Gastrocnemius medialis (tissue), 4 donors: Measurements from ENCODE around the gene EIF4E2. TPM values are rescaled to one million over a fixed set of nuclear protein-coding genes. Genes with fewer than 3 reads are reported as not detected.
A peak's percentile ranks its signal among the peaks of the same experiment; 100 is the strongest.

Experiments used
- ATAC-seq, 2 donors: fragments of 150-250 bp; one replicate each; pipeline ENCODE4 v1.9.1; 2016
- DNase-seq, 2 donors: peaks; one replicate each; pipeline ENCODE4 v3.0.0-alpha.2; 2019
- H3K27ac ChIP-seq, 4 donors: fragments of 200-600 bp; sonication (generic); 1 replicate in 1 of 4; 2 replicates in 3 of 4; pipeline ENCODE4 v1.5.1; 2016 to 2018; ENCODE audit warnings: mild to moderate bottlenecking in 2 of 4, moderate library complexity in 1 of 4
- H3K27me3 ChIP-seq, 3 donors: fragments of 200-600 bp; sonication (generic) in 2 of 3; 1 replicate in 1 of 3; 2 replicates in 2 of 3; pipeline versions ENCODE4 v1.5.1 to v1.6.0; 2016 to 2019; ENCODE audit warnings: mild to moderate bottlenecking in 1 of 3, moderate library complexity in 1 of 3
- H3K36me3 ChIP-seq, 2 donors: fragments of 200-600 bp; sonication (generic) in 1 of 2; one replicate each; pipeline ENCODE4 v1.5.1; 2017 to 2018
- H3K4me1 ChIP-seq, 2 donors: fragments of 200-600 bp; sonication (generic) in 1 of 2; one replicate each; pipeline ENCODE4 v1.5.1; 2016 to 2017; ENCODE audit warnings: mild to moderate bottlenecking in 2 of 2
- H3K4me3 ChIP-seq, 4 donors: fragments of 200-600 bp; sonication (generic) in 3 of 4; 1 replicate in 1 of 4; 2 replicates in 3 of 4; pipeline ENCODE4 v1.5.1; 2016 to 2019; ENCODE audit warnings: mild to moderate bottlenecking in 2 of 4
- H3K9me3 ChIP-seq, 3 donors: fragments of 200-600 bp; sonication (generic) in 2 of 3; 1 replicate in 1 of 3; 2 replicates in 2 of 3; pipeline ENCODE4 v1.5.1; 2016 to 2019
- CTCF ChIP-seq, 5 experiments: fragments of 450-650 bp in 3 of 5; fragments of 200-600 bp in 2 of 5; sonication (generic) in 2 of 5; IDR thresholded peaks in 4 of 5; conservative IDR thresholded peaks in 1 of 5; 1 replicate in 4 of 5; 2 replicates in 1 of 5; pipeline ENCODE4 v1.5.1; 2016 to 2019; ENCODE audit warnings: antibody characterized with exemption in 5 of 5, mild to moderate bottlenecking in 3 of 5, moderate library complexity in 3 of 5
- POLR2A ChIP-seq, 2 donors: fragments of 450-650 bp; IDR thresholded peaks; one replicate each; pipeline ENCODE4 v1.6.1; 2017; ENCODE audit warnings: antibody characterized with exemption in 2 of 2, mild to moderate bottlenecking in 2 of 2, moderate library complexity in 2 of 2
- in situ Hi-C, 4 donors: fragments of 200-750 bp; cut with MboI; loops; one replicate each; pipeline versions ENCODE4 v1.15.0 to v1.8.0; 2017; ENCODE audit warnings: low sequenced_read_pairs in 4 of 4
- intact Hi-C: fragments of 100-400 bp; cut with DNase I; formaldehyde crosslinking; loops from one replicate; pipeline ENCODE4 v1.15.1; 2023; ENCODE audit warnings: low total_unique reads
- total RNA-seq, 4 donors: library from RNA; depleted of rRNA; stranded (reverse); fragments of >200 nt; gene quantifications; one replicate each; pipeline versions ENCODE4 v1.1.0 to v1.2.3, GENCODE V29; 2016

EIF4E2 gene
- total RNA-seq, 4 donors from 2014 or later, result 57.9 to 111 (median 71.2) TPM

DNA sequence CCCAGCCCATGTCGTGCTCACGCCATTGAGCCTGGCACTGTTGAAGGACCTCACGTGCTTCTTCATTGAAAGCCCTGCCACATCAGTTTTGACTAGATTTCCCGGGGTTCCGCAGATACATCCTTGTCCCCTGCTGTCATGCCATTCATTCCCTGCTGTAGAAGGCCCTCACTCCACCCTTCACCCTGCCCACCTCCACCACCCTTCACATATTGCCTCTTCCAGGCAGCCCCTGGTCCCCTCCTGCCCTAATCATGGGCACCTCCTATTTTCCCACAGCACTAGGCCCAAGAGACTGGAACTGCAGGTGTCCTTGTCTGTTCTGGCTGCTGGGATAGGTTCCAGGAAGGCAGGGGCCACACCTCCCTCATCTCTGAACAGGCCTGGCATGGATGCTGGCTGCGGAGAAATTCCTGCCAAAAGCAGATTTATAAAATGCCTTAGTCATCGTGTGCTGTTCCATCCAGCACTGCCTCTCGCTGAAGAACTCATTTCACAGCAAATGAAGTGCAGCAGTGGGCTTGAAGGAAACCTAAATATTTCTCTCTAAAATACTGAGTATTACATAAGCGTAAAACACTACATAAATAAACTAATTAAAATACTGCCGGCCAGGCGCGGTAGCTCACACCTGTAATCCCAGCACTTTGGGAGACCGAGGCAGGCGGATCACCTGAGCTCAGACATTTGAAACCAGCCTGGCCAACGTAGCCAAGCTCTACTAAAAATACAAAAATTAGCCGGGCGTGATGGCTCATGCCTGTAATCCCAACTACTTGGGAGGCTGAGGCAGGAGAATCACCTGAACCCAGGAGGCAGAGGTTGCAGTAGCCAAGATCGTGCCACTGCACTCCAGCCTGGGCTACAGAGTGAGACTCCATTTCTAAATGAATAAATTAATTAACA is 38.4 kb downstream of the EIF4E2 start:
- ATAC-seq (peak; percentile 35 to 42), DNase-seq (peak; percentile 69 to 74)
- Histone ChIP-seq H3K4me3 (no peak overlapping the region), H3K27me3 (no peaks in the 10 kb centered on the region), H3K9me3 (no peaks in the 10 kb centered on the region), H3K4me1 (peaks cover 27 to 42% of the 10 kb centered on the region in 2 donors), H3K27ac (peak overlapping the region; percentile 62 to 82 (median 75)), H3K36me3 (no peaks in the 10 kb centered on the region)
- in situ Hi-C loops, result no loop called here
- TF ChIP-seq POLR2A (IDR thresholded peaks at IDR 0.05), result no peak
- no peak for TF ChIP-seq CTCF (IDR thresholded peaks at IDR 0.05 in 4 of 5, conservative IDR thresholded peaks at IDR 0.05 in 1 of 5)
- intact Hi-C loops, result loop anchor here (2.0 kb wide), 1 partner anchor 14 kb away; no protein-coding TSS in a partner anchor

DNA sequence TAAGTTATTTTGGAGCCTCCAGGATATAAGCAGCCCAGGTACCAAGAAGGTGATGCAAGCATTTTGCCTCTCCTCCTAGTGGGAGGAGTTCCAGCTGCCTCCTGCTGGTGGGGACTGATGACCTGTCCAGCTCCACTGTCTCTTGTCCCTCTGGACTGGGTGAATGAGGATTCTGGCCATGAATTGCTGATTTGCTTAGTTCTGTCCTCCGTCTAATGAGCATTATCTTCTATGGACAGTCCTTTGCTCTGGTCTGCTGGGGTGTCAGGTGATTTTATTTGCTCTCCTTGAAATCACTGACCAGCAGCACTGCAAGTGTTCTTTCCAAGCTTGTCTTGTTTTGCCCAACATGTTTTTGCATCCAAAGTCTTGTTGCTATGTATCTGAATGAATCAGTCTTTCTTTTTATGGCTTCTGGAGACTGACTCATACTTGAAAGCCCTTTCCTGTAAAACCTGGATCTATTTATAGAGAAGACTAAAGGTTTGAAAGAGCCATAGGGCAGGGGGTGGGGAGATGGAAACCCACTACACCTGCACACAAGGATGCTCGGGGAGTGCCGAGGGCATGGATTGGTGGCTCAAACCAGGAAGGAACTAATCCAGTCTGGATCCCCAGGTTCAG is 42.4 kb downstream of the EIF4E2 start:
- peak in 1 of 2 donors; percentile 16 for TF ChIP-seq POLR2A (IDR thresholded peaks at IDR 0.05)
- peak in 2 of 5 experiments; percentile 23 to 31 for TF ChIP-seq CTCF (IDR thresholded peaks at IDR 0.05 in 4 of 5, conservative IDR thresholded peaks at IDR 0.05 in 1 of 5)
- in situ Hi-C loops, result no loop called here
- peak; percentile 90 to 93 for ATAC-seq

GRCh38 chr2:232593982-232594381 is 43.5 kb downstream of the EIF4E2 start:
- in situ Hi-C loops, result no loop called here
- DNase-seq (no peak), ATAC-seq (no peak)
- H3K4me3 ChIP-seq, result no peak overlapping the region
- no peaks in the 10 kb centered on the region for H3K9me3 ChIP-seq
- H3K27me3 ChIP-seq, result no peaks in the 10 kb centered on the region
- H3K27ac ChIP-seq, result peak overlapping the region in 3 of 4 donors; percentile 89 to 96 (median 95)
- peaks cover 21 to 40% of the 10 kb centered on the region in 2 donors for H3K4me1 ChIP-seq
- TF ChIP-seq CTCF (IDR thresholded peaks at IDR 0.05 in 4 of 5, conservative IDR thresholded peaks at IDR 0.05 in 1 of 5) (no peak), POLR2A (IDR thresholded peaks at IDR 0.05) (no peak)
- H3K36me3 ChIP-seq, result no peaks in the 10 kb centered on the region
- intact Hi-C loops, result no loop called here

More for the DNA sequence above, 42.4 kb downstream of the EIF4E2 start:
- Histone ChIP-seq H3K9me3 (no peaks in the 10 kb centered on the region), H3K36me3 (no peaks in the 10 kb centered on the region), H3K4me1 (peaks cover 27 to 45% of the 10 kb centered on the region in 2 donors), H3K27ac (peak overlapping the region; percentile 84 to 96 (median 92)), H3K4me3 (no peak overlapping the region), H3K27me3 (no peaks in the 10 kb centered on the region)
- intact Hi-C loops, result no loop called here
- DNase-seq, result peak; percentile 58 to 65

DNA sequence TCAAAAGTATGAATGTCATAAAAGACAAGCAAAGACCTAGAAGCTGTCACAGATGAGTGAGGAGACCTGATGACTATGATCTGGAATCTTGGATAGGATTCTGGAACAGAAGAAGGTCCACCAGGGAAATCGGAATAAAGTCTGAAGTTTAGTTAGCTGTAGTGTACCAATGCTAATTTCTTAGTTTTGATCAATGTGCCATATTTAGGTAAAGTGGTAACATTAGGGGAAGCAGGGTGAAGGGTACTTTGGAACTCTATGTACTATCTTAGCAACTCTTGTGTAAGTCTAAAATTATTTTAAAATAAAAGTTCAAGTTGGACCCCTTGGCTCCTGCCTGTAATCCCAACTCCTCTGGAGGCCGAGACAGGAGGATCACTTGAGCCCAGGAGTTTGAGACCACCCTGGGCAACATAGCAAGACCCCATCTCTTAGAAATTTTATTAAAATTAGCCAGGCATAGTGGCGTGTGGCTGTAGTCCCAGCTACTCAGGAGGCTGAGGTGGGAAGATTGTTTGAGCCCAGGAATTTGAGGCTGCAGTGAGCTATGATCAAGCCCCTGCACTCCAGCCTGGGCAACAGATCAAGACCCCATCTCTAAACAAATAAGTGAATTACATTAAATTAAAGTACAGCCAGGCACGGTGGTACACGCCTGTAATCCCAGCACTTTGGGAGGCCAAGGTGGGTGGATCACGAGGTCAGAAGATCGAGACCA is 47.0 kb downstream of the EIF4E2 start:
- in situ Hi-C loops (no loop called here), intact Hi-C loops (no loop called here)
- Histone ChIP-seq H3K4me1 (peaks cover 15 to 17% of the 10 kb centered on the region in 2 donors), H3K9me3 (no peaks in the 10 kb centered on the region), H3K27ac (no peak overlapping the region), H3K4me3 (no peak overlapping the region), H3K27me3 (no peaks in the 10 kb centered on the region), H3K36me3 (no peaks in the 10 kb centered on the region)
- TF ChIP-seq CTCF (IDR thresholded peaks at IDR 0.05 in 4 of 5, conservative IDR thresholded peaks at IDR 0.05 in 1 of 5) (no peak), POLR2A (IDR thresholded peaks at IDR 0.05) (no peak)
- DNase-seq (no peak), ATAC-seq (no peak)
